Activated CD4-positive, alpha-beta memory T cell treated with anti-CD3 and anti-CD28 coated beads for 36 hours (primary cell): ENCODE data around the gene B3GNT2. TPM values are rescaled to one million over a fixed set of nuclear protein-coding genes. Genes with fewer than 3 reads are reported as not detected.

Source experiments
- CTCF ChIA-PET: fragments of 350-600 bp; sonication (Branson Sonifier 250); formaldehyde crosslinking; loops from one replicate; lab custom pipeline; 2021; ENCODE audit warnings: antibody characterized with exemption, inconsistent platforms; lab: Charles Lee
- POLR2A ChIA-PET: fragments of 350-600 bp; sonication (Branson Sonifier 250); formaldehyde crosslinking; loops from one replicate; lab custom pipeline; 2021; ENCODE audit warnings: antibody characterized with exemption; lab: Charles Lee
- DNase-seq: peaks from one replicate; pipeline ENCODE4 v3.0.0-alpha.2; 2020
- H3K27ac Mint-ChIP-seq: one replicate; pipeline ENCODE4 v1.8.0; 2021; ENCODE audit warnings: mixed read lengths
- H3K27me3 Mint-ChIP-seq: one replicate; pipeline ENCODE4 v1.8.0; 2021; ENCODE audit warnings: mixed read lengths
- H3K36me3 Mint-ChIP-seq: one replicate; pipeline ENCODE4 v1.8.0; 2021; ENCODE audit warnings: mixed read lengths
- H3K4me1 Mint-ChIP-seq: one replicate; pipeline ENCODE4 v1.8.0; 2021; ENCODE audit warnings: low read depth, mixed read lengths
- H3K4me3 Mint-ChIP-seq: one replicate; pipeline ENCODE4 v1.8.0; 2021; ENCODE audit warnings: mild to moderate bottlenecking, mixed read lengths
- H3K9me3 Mint-ChIP-seq: one replicate; pipeline ENCODE4 v1.8.0; 2021; ENCODE audit warnings: mixed read lengths
- intact Hi-C: fragments of 100-400 bp; cut with micrococcal nuclease; formaldehyde crosslinking; loops from one replicate; pipeline ENCODE4 v1.15.1; 2023
- total RNA-seq, 2 experiments: library from RNA; stranded (reverse); gene quantifications; one replicate each; pipeline ENCODE4 v1.2.3, GENCODE V29; 2021

The B3GNT2 gene
- total RNA-seq, 2 experiments from 2014 or later: 26.6 to 26.9 TPM

- H3K27ac Mint-ChIP-seq: no peak overlapping the region
- peaks cover 2% of the 10 kb centered on the region for H3K4me1 Mint-ChIP-seq
- ChIA-PET POLR2A (no interaction called here), CTCF (interaction anchor here (0.7 kb wide), 1 partner anchor 252 kb away, joined by 3 read pairs; no protein-coding TSS in a partner anchor)
- no peaks in the 10 kb centered on the region for H3K36me3 Mint-ChIP-seq
- no peaks in the 10 kb centered on the region for H3K9me3 Mint-ChIP-seq
- H3K27me3 Mint-ChIP-seq: no peaks in the 10 kb centered on the region
- intact Hi-C loops: no loop called here
- no peak for DNase-seq
- no peak overlapping the region for H3K4me3 Mint-ChIP-seq
Observed at GRCh38 chr2:62163834-62164233, 32.1 kb upstream of the B3GNT2 start.

GRCh38 chr2:62175728-62176127 lies 20.2 kb upstream of the B3GNT2 start:
- intact Hi-C loops: no loop called here
- DNase-seq: no peak
- H3K27me3 Mint-ChIP-seq: no peaks in the 10 kb centered on the region
- H3K4me1 Mint-ChIP-seq: no peaks in the 10 kb centered on the region
- no peak overlapping the region for H3K27ac Mint-ChIP-seq
- H3K9me3 Mint-ChIP-seq: no peaks in the 10 kb centered on the region
- H3K36me3 Mint-ChIP-seq: no peaks in the 10 kb centered on the region
- ChIA-PET CTCF (interaction anchor here (0.6 kb wide), 1 partner anchor 153 kb away, joined by 4 read pairs; no protein-coding TSS in a partner anchor), POLR2A (no interaction called here)
- H3K4me3 Mint-ChIP-seq: no peak overlapping the region

- intact Hi-C loops: no loop called here
- ChIA-PET POLR2A (no interaction called here), CTCF (no interaction called here)
- DNase-seq: no peak
- Mint-ChIP-seq H3K36me3 (no peaks in the 10 kb centered on the region), H3K4me3 (no peak overlapping the region), H3K4me1 (no peaks in the 10 kb centered on the region), H3K27me3 (no peaks in the 10 kb centered on the region), H3K27ac (no peak overlapping the region), H3K9me3 (no peaks in the 10 kb centered on the region)
Observed at GRCh38 chr2:62176801-62177200, 19.1 kb upstream of the B3GNT2 start.

GRCh38 chr2:62177392-62178049 lies 18.4 kb upstream of the B3GNT2 start:
- H3K4me1 Mint-ChIP-seq: no peaks in the 10 kb centered on the region
- H3K9me3 Mint-ChIP-seq: no peaks in the 10 kb centered on the region
- no peak for DNase-seq
- intact Hi-C loops: no loop called here
- no peak overlapping the region for H3K4me3 Mint-ChIP-seq
- H3K36me3 Mint-ChIP-seq: no peaks in the 10 kb centered on the region
- POLR2A ChIA-PET: no interaction called here
- CTCF ChIA-PET: no interaction called here
- no peaks in the 10 kb centered on the region for H3K27me3 Mint-ChIP-seq
- H3K27ac Mint-ChIP-seq: no peak overlapping the region

GRCh38 chr2:62178741-62179271 lies 17.1 kb upstream of the B3GNT2 start:
- H3K27ac Mint-ChIP-seq: no peak overlapping the region

GRCh38 chr2:62180975-62181374 lies 14.9 kb upstream of the B3GNT2 start:
- ChIA-PET CTCF (no interaction called here), POLR2A (no interaction called here)
- no peak overlapping the region for H3K27ac Mint-ChIP-seq
- H3K36me3 Mint-ChIP-seq: no peaks in the 10 kb centered on the region
- H3K27me3 Mint-ChIP-seq: no peaks in the 10 kb centered on the region
- H3K9me3 Mint-ChIP-seq: no peaks in the 10 kb centered on the region
- H3K4me3 Mint-ChIP-seq: no peak overlapping the region
- H3K4me1 Mint-ChIP-seq: no peaks in the 10 kb centered on the region
- no peak for DNase-seq
- intact Hi-C loops: no loop called here

More at GRCh38 chr2:62178741-62179271, 17.1 kb upstream of the B3GNT2 start:
- Mint-ChIP-seq H3K9me3 (no peaks in the 10 kb centered on the region), H3K36me3 (no peaks in the 10 kb centered on the region), H3K27me3 (no peaks in the 10 kb centered on the region), H3K4me1 (no peaks in the 10 kb centered on the region), H3K4me3 (no peak overlapping the region)
- ChIA-PET POLR2A (no interaction called here), CTCF (no interaction called here)
- no peak for DNase-seq
- intact Hi-C loops: no loop called here

GRCh38 chr2:62181843-62182242 lies 14.1 kb upstream of the B3GNT2 start:
- CTCF ChIA-PET: no interaction called here
- no peaks in the 10 kb centered on the region for H3K36me3 Mint-ChIP-seq
- intact Hi-C loops: no loop called here
- no peaks in the 10 kb centered on the region for H3K4me1 Mint-ChIP-seq
- H3K27me3 Mint-ChIP-seq: no peaks in the 10 kb centered on the region
- no peak for DNase-seq
- H3K9me3 Mint-ChIP-seq: no peaks in the 10 kb centered on the region
- no peak overlapping the region for H3K27ac Mint-ChIP-seq
- POLR2A ChIA-PET: no interaction called here
- no peak overlapping the region for H3K4me3 Mint-ChIP-seq

- ChIA-PET CTCF (no interaction called here), POLR2A (no interaction called here)
- intact Hi-C loops: no loop called here
- no peak overlapping the region for H3K4me3 Mint-ChIP-seq
- H3K4me1 Mint-ChIP-seq: no peaks in the 10 kb centered on the region
- H3K36me3 Mint-ChIP-seq: no peaks in the 10 kb centered on the region
- H3K27ac Mint-ChIP-seq: no peak overlapping the region
- no peaks in the 10 kb centered on the region for H3K9me3 Mint-ChIP-seq
- DNase-seq: no peak
- H3K27me3 Mint-ChIP-seq: no peaks in the 10 kb centered on the region
Observed at GRCh38 chr2:62184512-62185230, 11.2 kb upstream of the B3GNT2 start.

- Mint-ChIP-seq H3K4me1 (no peaks in the 10 kb centered on the region), H3K27me3 (no peaks in the 10 kb centered on the region), H3K36me3 (no peaks in the 10 kb centered on the region), H3K9me3 (no peaks in the 10 kb centered on the region), H3K4me3 (no peak overlapping the region), H3K27ac (no peak overlapping the region)
- POLR2A ChIA-PET: no interaction called here
- intact Hi-C loops: no loop called here
- no peak for DNase-seq
- CTCF ChIA-PET: no interaction called here
Observed at GRCh38 chr2:62185475-62186155, 10.3 kb upstream of the B3GNT2 start.

- Mint-ChIP-seq H3K27ac (no peak overlapping the region), H3K9me3 (no peaks in the 10 kb centered on the region), H3K4me3 (no peak overlapping the region), H3K27me3 (no peaks in the 10 kb centered on the region), H3K4me1 (no peaks in the 10 kb centered on the region), H3K36me3 (no peaks in the 10 kb centered on the region)
- CTCF ChIA-PET: no interaction called here
- DNase-seq: no peak
- intact Hi-C loops: no loop called here
- POLR2A ChIA-PET: no interaction called here
Observed at GRCh38 chr2:62186156-62186905, 9.6 kb upstream of the B3GNT2 start.

GRCh38 chr2:62187246-62187645 lies 8.7 kb upstream of the B3GNT2 start:
- Mint-ChIP-seq H3K27ac (no peak overlapping the region), H3K4me1 (no peaks in the 10 kb centered on the region), H3K4me3 (no peak overlapping the region), H3K36me3 (no peaks in the 10 kb centered on the region), H3K9me3 (no peaks in the 10 kb centered on the region), H3K27me3 (no peaks in the 10 kb centered on the region)
- POLR2A ChIA-PET: no interaction called here
- intact Hi-C loops: no loop called here
- no peak for DNase-seq
- CTCF ChIA-PET: no interaction called here

GRCh38 chr2:62188416-62188815 lies 7.5 kb upstream of the B3GNT2 start:
- H3K27me3 Mint-ChIP-seq: no peaks in the 10 kb centered on the region
- no peak overlapping the region for H3K4me3 Mint-ChIP-seq
- ChIA-PET CTCF (no interaction called here), POLR2A (no interaction called here)
- H3K4me1 Mint-ChIP-seq: no peaks in the 10 kb centered on the region
- no peak overlapping the region for H3K27ac Mint-ChIP-seq
- H3K36me3 Mint-ChIP-seq: no peaks in the 10 kb centered on the region
- no peaks in the 10 kb centered on the region for H3K9me3 Mint-ChIP-seq
- intact Hi-C loops: no loop called here
- DNase-seq: no peak
